ENCODE measurements around the gene SLC22A23.

The SLC22A23 gene

DNA sequence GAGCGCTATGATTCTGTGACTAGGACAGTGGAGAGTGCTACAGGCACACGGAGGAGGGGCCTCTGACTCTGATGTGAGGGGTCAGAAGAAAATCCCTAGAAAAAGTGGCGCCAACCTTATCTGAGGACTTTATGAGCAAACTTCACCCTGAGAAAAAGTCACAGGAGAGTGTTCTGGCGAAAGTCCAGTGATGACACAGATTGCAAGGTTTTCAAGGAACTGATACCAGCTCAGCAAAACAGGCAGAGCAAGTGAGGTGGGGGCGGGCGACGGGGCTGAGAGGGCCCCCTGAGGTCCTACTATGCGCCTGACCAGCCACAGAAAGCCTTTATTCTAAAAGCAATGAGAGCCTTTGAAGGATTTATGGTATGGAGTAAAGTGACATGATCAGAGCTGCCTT is 73.3 kb downstream of the SLC22A23 start:
- Histone ChIP-seq H3K14ac (ENCODE audit: low read length in 2 of 2) (no peak overlapping the region), H3K9me3 (ENCODE audit: control insufficient read depth, low read length) (no peaks in the 10 kb centered on the region), H4K91ac (ENCODE audit: low read length) (no peak overlapping the region), H3K18ac (ENCODE audit: low read depth in 1 of 2, low read length in 2 of 2) (no peak overlapping the region), H2BK12ac (ENCODE audit: low read length in 2 of 2) (no peak overlapping the region), H3K27ac (ENCODE audit: low read length, poor library complexity, severe bottlenecking) (no peak overlapping the region), H2BK5ac (ENCODE audit: low read depth, low read length, poor library complexity, severe bottlenecking) (no peak overlapping the region), H2AK5ac (ENCODE audit: low read length, severe bottlenecking) (no peak overlapping the region), H3K79me1 (replicated peaks; ENCODE audit: low read length, poor library complexity, severe bottlenecking) (no peaks in the 10 kb centered on the region), H2BK15ac (ENCODE audit: low read depth, poor library complexity, severe bottlenecking) (no peak overlapping the region), H4K8ac (ENCODE audit: low read length) (no peak overlapping the region), H3K23ac (ENCODE audit: low read length in 2 of 2) (no peak overlapping the region), H3K4ac (ENCODE audit: low read depth in 1 of 2, low read length in 2 of 2) (no peak overlapping the region), H2AFZ (ENCODE audit: low read depth, low read length) (no peak overlapping the region), H3K4me1 (ENCODE audit: control insufficient read depth, insufficient read depth, low read depth, low read length) (no peaks in the 10 kb centered on the region), H3K27me3 (ENCODE audit: control insufficient read depth in 1 of 2, insufficient read depth in 1 of 2, low read length in 2 of 2) (peaks cover 0 to 21% of the 10 kb centered on the region in 2 experiments), H3K9ac (ENCODE audit: low read length) (no peak overlapping the region), H2BK120ac (ENCODE audit: low read depth, low read length) (no peak overlapping the region), H3K4me3 (ENCODE audit: insufficient read depth in 1 of 2, low read depth in 1 of 2, low read length in 2 of 2) (no peak overlapping the region), H3K36me3 (ENCODE audit: control insufficient read depth in 1 of 2, insufficient read depth in 2 of 2, low read depth in 1 of 2, low read length in 2 of 2) (peaks cover 0 to 15% of the 10 kb centered on the region in 2 experiments), H3K4me2 (ENCODE audit: low read length, poor library complexity, severe bottlenecking) (no peak overlapping the region)
- WGBS: 71% methylated on average over 8 of the region's 8 CpGs
- peak; percentile 28 for DNase-seq

DNA sequence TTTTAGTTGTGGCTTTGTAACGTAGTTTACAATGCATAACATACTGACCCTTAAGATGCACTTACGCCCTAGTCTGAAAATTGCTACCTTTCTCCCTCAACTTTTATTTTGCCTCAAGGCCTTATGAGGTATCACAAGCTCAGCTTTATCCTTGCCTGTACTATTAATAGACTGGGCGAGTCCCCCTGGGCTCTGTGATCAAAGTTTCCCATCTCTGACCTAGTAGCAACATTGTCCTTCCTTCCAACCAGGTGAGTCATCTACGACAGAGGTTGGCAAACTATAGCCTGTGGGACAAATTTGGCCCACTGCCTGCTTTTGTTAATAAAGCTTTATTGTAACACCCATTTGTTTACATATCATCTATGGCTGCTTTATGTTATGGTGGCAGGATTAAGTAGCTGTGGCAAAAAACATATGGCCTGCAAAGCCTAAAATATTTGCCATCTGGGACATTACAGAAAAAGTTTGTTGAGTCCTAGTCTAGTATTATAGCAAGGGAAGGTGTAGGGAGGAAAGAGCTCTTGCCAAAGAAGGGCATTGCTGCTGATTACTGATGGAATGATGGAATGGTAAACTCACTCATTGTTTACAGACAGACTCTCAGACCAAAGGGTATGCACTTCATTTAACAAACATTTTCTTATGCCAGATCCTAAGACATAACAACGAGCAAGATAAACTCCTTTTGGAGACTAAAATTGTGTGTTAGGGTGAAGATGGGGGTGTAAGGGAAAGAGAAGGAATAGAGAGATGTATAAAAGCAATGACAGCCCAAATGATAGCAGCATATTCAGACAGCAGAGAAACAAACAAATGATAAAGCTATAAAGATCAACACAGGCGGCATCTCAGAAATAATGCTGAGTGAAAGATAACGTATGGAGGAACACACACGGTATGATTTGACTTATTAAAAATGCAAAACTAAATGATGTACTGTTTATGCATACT is 74.2 kb downstream of the SLC22A23 start:
- Histone ChIP-seq H3K9me3 (ENCODE audit: control insufficient read depth, low read length) (no peaks in the 10 kb centered on the region), H4K91ac (ENCODE audit: low read length) (no peak overlapping the region), H3K9ac (ENCODE audit: low read length) (no peak overlapping the region), H3K18ac (ENCODE audit: low read depth in 1 of 2, low read length in 2 of 2) (no peak overlapping the region), H2BK5ac (ENCODE audit: low read depth, low read length, poor library complexity, severe bottlenecking) (no peak overlapping the region), H2BK12ac (ENCODE audit: low read length in 2 of 2) (no peak overlapping the region), H3K27ac (ENCODE audit: low read length, poor library complexity, severe bottlenecking) (no peak overlapping the region), H3K79me1 (replicated peaks; ENCODE audit: low read length, poor library complexity, severe bottlenecking) (no peaks in the 10 kb centered on the region), H3K4me2 (ENCODE audit: low read length, poor library complexity, severe bottlenecking) (no peak overlapping the region), H3K23ac (ENCODE audit: low read length in 2 of 2) (no peak overlapping the region), H3K4ac (ENCODE audit: low read depth in 1 of 2, low read length in 2 of 2) (no peak overlapping the region), H2AFZ (ENCODE audit: low read depth, low read length) (no peak overlapping the region), H3K4me3 (ENCODE audit: insufficient read depth in 1 of 2, low read depth in 1 of 2, low read length in 2 of 2) (no peak overlapping the region), H3K36me3 (ENCODE audit: control insufficient read depth in 1 of 2, insufficient read depth in 2 of 2, low read depth in 1 of 2, low read length in 2 of 2) (peaks cover 0 to 20% of the 10 kb centered on the region in 2 experiments), H4K8ac (ENCODE audit: low read length) (no peak overlapping the region), H2AK5ac (ENCODE audit: low read length, severe bottlenecking) (no peak overlapping the region), H3K27me3 (ENCODE audit: control insufficient read depth in 1 of 2, insufficient read depth in 1 of 2, low read length in 2 of 2) (peaks cover 0 to 21% of the 10 kb centered on the region in 2 experiments), H3K4me1 (ENCODE audit: control insufficient read depth, insufficient read depth, low read depth, low read length) (no peaks in the 10 kb centered on the region), H2BK15ac (ENCODE audit: low read depth, poor library complexity, severe bottlenecking) (no peak overlapping the region), H2BK120ac (ENCODE audit: low read depth, low read length) (no peak overlapping the region), H3K14ac (ENCODE audit: low read length in 2 of 2) (no peak overlapping the region)
- WGBS: 93% methylated on average over 6 of the region's 8 CpGs
- DNase-seq: no peak

DNA sequence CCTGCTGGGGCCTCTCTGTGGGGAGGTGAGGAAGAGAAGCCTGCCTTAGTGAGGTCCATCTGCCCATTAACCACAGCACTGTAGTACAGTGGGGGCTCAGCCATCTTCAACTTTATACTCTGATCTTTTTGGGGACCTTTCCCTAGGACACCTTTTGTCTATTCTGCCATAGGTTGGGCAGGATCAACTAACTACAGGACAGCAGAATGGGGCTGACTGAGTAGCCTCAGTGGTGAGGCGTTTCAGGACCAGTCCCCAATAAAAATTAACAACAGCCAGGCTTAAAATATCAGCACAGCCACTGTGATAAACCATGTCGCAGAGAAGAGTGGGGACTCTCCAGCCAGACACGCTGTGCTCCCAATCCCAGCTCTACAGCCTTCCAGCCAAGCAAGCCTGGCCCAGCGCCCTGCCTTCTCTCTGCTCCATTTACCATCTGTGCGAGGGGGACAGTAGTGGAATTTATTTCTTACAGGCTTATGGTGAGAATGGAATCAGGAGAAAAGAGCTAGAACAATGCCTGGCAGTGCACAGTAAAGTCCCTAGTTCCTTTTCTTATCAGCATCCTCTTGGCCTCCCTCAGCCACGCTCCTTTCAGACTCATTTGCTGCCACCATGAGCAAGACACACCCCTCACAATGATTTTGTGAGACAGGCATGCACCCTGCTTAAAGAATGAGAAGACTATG is 75.5 kb downstream of the SLC22A23 start:
- 93% methylated on average over 4 of the region's 6 CpGs for WGBS
- H2BK12ac ChIP-seq (ENCODE audit: low read length in 2 of 2): no peak overlapping the region
- no peak overlapping the region for H3K23ac ChIP-seq (ENCODE audit: low read length in 2 of 2)
- H2BK120ac ChIP-seq (ENCODE audit: low read depth, low read length): no peak overlapping the region
- H3K27ac ChIP-seq (ENCODE audit: low read length, poor library complexity, severe bottlenecking): no peak overlapping the region
- peaks cover 0 to 23% of the 10 kb centered on the region in 2 experiments for H3K36me3 ChIP-seq (ENCODE audit: control insufficient read depth in 1 of 2, insufficient read depth in 2 of 2, low read depth in 1 of 2, low read length in 2 of 2)
- peaks cover 0 to 16% of the 10 kb centered on the region in 2 experiments for H3K27me3 ChIP-seq (ENCODE audit: control insufficient read depth in 1 of 2, insufficient read depth in 1 of 2, low read length in 2 of 2)
- no peak overlapping the region for H4K8ac ChIP-seq (ENCODE audit: low read length)
- H3K4me3 ChIP-seq (ENCODE audit: insufficient read depth in 1 of 2, low read depth in 1 of 2, low read length in 2 of 2): no peak overlapping the region
- no peaks in the 10 kb centered on the region for H3K79me1 ChIP-seq (replicated peaks; ENCODE audit: low read length, poor library complexity, severe bottlenecking)
- H3K14ac ChIP-seq (ENCODE audit: low read length in 2 of 2): no peak overlapping the region
- peak overlapping the region; percentile 36 for H2BK15ac ChIP-seq (ENCODE audit: low read depth, poor library complexity, severe bottlenecking)
- no peak for DNase-seq
- H3K4ac ChIP-seq (ENCODE audit: low read depth in 1 of 2, low read length in 2 of 2): no peak overlapping the region
- H3K4me2 ChIP-seq (ENCODE audit: low read length, poor library complexity, severe bottlenecking): no peak overlapping the region
- H3K9me3 ChIP-seq (ENCODE audit: control insufficient read depth, low read length): no peaks in the 10 kb centered on the region
- H3K18ac ChIP-seq (ENCODE audit: low read depth in 1 of 2, low read length in 2 of 2): no peak overlapping the region
- H2AFZ ChIP-seq (ENCODE audit: low read depth, low read length): no peak overlapping the region
- no peak overlapping the region for H4K91ac ChIP-seq (ENCODE audit: low read length)
- H3K9ac ChIP-seq (ENCODE audit: low read length): no peak overlapping the region
- H2BK5ac ChIP-seq (ENCODE audit: low read depth, low read length, poor library complexity, severe bottlenecking): no peak overlapping the region
- no peaks in the 10 kb centered on the region for H3K4me1 ChIP-seq (ENCODE audit: control insufficient read depth, insufficient read depth, low read depth, low read length)
- no peak overlapping the region for H2AK5ac ChIP-seq (ENCODE audit: low read length, severe bottlenecking)

Data from mesenchymal stem cell (in vitro differentiated cells and primary cell).